T-helper 2 cell treated with Interferon-gamma antibody and Interleukin-4, amounts not matched to agents 100 ng/mL and 5 ng/mL, for 36 hours (primary cell): ENCODE data around the gene PARN. TPM values are rescaled to one million over a fixed set of nuclear protein-coding genes. Genes with fewer than 3 reads are reported as not detected.
"Not testable (repeated sequence)": the region's sequence is repeated elsewhere in the genome, so short reads cannot be mapped to it uniquely, and the experiment has no call there.

Experiments
- intact Hi-C: fragments of 100-400 bp; cut with micrococcal nuclease; formaldehyde crosslinking; loops from one replicate; pipeline ENCODE4 v1.15.1; 2023
- total RNA-seq: library from RNA; stranded (reverse); gene quantifications from 2 replicates; pipeline ENCODE4 v1.2.3, GENCODE V29; 2022

The PARN gene
- total RNA-seq, 1 donor from 2014 or later: 47.2 TPM

DNA sequence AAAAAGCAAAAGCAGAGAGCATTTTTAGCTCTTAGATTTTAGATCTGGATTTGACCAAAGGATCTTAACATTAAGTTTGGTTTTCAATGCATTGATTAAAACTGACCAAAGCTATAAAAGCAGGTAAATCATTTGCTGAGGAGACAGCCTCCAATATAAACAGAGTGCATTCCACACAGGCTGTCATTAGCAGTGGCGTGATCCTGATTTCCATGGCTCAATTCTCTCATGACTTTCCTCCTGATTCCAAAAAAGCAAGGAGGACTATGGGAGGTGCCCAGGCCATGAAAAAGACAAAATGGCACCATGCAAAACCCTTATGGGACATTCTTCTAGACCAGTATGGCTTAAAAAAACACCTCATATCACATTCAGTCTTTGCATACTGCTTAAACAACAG lies 53.5 kb downstream of the PARN start:
- intact Hi-C loops: no loop called here

DNA sequence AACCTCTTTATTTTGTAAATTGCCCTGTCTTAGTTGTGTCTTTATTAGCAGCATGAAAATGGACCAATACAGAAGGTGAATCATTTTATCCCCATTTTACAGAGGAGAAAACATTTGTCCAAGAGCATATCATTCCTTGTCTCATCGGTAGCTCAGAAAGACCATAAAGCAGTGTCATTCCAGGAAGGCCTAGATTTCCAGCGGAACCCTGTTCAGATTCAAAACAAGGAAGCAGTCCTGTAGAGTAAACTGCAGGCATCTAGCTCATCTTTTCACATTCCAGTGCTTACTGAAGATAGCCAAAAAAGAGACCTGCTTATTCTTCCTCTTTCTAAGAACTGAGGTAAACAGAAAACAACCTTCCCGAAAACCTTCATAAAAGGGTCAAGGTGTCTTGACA lies 54.0 kb downstream of the PARN start:
- intact Hi-C loops: no loop called here

DNA sequence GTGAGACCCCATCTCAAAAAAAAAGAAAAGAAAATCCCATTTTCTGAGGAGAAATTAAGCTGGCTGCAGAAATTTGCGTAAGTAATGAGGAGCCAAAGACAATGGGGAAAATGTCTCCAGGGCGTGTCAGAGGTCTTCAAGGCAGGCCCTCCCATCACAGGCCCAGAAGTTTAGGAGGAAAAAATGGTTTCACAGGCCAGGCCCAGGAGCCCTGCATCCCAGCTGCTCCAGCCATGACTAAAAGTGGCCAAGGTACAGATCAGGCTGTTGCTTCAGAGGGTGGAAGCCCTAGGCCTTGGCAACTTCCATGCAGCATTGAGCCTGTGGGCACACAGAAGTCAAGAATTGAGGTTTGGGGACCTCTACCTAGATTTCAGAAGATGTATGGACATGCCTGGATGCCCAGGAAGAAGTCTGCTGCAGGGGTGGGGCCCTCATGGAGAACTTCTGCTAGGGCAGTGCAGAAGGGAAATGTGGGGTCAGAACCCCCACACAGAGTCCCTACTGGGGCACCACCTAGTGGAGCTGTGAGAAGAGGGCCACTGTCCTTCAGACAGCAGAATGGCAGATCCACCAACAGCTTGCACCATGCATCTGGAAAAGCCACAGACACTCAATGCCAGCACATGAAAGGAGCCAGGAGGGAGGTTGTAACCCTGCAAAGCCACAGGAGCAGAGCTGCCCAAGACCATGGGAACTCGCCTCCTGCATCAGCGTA lies 55.2 kb downstream of the PARN start:
- intact Hi-C loops: not testable (repeated sequence)

DNA sequence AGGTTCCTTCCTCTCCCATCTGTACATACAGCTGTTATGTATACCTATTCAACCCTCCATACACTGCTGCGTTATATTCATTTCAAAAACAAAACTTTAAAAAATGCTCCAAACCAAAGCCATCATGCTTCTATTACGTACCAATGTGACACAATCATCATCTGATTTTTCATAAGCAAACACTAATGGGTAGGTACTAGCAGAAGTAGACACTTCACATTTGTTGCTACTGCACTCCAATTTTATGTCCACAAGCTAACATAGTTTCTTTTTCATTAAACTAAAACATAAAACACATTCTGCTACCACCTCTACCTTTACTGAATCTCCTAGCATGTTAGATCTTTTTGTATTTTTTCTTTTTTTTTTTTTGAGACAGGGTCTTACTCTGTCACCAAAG lies 57.5 kb downstream of the PARN start:
- intact Hi-C loops: no loop called here

DNA sequence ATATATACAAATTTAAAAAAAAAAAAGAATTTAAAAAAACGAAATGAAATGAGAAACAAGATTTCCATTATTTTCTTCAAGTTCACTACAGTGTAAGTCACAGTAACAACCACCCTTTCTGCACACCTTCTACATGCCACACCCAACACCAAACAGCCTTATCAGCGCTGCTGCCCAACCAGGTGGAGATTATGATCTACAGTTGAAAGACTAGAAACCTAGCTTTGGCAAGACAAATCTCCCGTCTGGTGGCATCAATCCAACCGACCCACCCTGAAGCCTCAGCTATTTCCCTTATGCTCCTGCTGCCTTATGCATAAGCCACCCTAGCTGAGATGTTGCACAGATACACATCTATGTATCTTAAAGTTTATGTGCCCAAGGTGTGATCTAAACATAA lies 60.8 kb downstream of the PARN start:
- intact Hi-C loops: no loop called here

DNA sequence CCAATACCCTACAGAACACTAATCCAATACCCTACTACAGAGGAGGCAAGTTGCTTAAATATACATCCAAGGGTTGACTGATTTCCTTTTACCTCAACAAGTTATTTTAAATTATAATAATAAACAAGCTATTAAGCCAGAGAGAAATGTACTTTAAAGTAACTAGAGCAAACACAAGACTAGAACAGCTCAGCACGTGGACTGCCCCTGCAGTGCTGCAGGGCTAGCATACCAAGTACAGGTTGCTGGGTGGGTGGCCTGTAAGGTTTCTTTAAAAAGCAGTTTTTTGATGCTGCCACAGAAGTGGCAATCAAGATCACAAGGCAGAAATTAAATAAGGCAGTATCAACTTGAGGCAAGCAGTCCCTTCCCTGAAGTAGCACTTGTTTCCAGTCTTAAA lies 63.5 kb downstream of the PARN start:
- intact Hi-C loops: no loop called here

DNA sequence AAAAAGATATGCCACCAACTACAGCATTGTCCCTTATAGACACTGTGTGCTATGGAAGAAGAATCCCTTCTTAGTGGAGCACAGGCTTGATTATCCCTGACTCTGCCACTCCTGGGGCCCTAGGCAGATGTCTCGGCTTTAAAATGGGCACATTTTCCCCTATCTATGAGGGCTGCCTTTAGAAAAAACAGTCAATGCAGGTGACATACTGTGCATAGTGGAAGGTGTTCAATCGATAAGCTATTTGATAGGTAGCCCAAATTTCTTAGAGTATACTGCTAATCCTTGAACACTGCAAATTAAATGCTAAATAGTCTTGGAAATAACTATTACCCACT lies 64.4 kb downstream of the PARN start:
- intact Hi-C loops: no loop called here

DNA sequence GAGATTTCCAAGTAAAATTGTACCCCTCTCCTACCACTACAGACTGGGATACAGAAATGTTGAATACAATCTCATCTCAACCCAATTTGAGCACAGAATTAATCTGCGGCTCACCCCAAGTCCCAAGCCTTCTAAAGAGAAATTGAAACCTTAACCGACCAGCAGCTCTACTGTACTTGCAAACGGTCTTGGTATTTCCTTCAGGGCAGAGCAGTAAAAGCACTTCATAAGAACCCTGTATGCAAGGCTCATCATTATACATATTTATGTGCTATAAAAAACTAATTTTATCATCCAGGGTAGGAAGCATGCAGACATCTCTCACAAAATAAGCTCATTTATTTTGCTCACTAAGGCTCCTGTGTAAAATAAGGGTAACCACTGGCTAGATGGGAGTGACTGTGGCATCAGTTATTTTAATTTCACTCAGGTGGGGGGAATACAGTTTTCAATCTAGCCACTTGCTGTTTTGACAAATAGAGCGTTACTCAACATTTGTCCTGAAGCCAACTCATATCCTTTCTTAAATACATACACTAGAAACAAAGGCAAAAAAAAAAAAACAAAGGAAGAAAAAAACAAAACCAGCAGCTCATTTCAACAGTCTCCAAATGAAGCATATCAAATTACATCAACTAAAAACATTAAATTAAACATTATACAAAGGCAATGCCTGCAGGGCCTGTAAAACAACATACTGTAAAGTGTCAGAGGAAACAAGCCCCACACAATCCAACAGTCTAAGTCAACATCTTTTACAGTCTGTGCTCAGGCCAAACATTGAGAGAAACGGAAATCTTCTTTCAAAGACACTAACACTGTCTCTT lies 65.0 kb downstream of the PARN start:
- intact Hi-C loops: no loop called here

DNA sequence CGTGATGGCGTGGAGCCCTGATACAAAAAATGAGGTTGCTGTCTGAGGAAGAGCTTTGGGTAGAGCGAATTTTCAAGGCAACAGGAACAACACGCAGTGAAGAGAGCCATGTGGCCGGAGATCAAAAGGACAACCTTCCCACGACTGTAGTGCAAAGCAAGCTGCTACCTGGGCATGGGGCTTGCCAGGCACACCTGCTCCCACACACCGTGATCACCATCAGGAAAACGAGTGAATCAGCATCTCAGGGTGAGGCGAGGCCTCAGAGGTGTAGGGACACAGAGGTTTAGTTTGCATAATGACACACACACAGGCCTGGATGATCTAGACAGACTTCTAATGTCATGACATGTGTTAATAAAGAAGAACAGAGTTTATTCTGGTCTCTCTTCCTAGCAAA lies 65.7 kb downstream of the PARN start:
- intact Hi-C loops: no loop called here

DNA sequence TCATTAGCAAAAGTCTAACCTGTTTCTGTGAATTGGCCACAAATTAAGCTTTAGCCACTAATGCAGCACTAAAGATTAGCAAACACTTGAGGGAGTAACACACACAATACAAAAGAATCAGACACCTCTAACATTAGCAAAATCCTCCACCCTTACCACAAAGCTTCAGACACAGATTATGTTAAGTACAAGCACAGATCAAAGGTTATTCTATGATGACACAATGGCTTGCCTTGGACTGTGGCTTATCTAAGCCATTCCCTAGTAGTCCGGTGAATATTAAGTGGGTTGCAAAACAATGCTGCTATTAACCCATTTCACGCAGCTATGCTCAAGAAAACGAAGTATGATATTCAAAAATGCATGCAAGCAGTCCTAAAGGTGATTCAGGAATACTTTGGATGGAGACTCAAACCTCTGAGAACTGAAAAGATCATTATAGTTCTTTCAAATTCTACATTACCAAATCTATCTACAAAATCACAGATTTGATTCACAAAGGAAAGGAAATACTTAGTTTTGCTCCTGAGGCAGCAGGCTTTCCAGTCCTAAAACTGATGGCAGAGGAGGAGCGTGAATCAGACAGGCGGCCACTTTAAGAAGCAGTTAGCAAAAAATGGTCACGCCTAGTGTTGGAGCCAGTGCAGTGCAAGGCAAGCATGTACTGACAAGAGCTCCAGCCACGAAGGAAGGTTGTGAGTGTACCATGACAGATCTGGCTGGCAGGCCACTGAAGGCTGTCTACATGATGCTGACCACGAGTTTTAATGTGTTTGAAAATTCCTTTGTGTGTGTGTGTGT lies 67.2 kb downstream of the PARN start:
- intact Hi-C loops: no loop called here

DNA sequence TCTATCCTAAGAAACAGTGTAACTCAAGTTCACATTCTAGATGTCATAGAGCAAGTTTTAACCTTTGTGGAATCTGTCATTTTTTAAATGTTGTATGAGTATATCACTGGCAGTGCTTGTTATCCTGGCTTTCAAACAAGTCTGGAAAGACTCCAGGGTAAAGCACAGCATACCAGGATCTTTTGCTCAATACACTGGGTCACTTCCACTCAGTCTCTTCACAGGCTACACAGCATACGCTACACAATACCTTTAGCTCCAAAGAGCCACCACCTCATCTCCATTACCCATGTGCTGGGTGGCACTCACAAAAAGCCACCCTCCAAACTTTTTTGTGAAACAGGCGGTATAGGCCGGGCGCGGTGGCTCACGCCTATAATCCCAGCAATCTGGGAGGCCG lies 69.5 kb downstream of the PARN start:
- intact Hi-C loops: no loop called here

DNA sequence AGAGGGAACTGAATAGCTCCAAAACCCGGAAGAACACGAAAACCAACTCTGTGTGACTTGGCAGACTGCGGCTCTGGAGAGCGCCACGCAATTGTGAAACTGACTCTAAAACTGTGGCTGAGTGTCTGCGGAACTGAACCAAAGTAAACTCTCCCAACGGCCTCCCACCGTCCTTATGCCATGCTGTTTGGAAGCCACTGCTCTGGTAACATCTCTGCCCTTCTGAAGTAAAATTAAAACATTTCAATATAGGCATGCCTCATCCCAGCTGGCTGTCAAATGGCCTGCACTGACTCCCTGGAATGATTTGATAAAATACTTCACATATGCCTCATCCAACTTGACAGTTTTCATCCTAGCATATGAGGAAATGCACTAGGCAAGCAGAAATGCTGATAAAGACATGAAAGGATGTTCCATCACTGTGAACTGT lies 70.2 kb downstream of the PARN start:
- intact Hi-C loops: no loop called here

DNA sequence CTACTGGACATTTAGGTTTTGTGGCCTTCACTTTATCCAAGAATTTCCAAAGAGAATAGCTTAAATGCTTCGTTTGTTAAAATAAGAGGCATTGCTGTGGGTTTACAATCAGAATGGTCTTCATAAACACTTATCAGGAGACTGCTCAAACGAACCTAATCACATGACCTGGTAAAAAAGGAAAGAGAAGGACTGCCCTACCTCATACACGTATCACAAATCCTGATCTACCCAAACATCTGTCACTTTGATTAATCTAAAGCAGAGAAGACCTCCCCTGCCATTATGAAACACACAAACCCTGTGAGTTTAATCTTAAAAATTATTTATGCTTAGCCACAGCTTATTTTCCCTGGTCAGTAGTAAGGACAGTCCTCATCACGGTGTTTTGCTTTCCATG lies 76.6 kb downstream of the PARN start:
- intact Hi-C loops: no loop called here

DNA sequence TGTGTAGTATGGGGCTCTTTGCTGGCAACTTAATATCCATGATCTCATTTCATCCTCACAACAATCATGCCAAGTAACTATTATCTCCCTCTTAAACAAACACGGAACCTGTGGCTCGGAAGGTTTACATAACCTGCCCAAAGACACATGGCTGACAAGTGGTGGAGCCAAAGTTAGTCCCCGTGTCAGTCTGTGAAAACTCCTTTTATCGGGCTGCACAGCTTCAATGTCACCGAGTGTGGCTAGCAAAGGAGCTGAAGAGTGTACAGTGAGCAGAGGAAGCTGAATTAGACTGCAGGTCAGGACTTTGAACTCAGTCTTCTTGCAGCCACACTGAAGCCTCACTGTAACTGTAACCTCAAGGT lies 80.3 kb downstream of the PARN start:
- intact Hi-C loops: no loop called here

DNA sequence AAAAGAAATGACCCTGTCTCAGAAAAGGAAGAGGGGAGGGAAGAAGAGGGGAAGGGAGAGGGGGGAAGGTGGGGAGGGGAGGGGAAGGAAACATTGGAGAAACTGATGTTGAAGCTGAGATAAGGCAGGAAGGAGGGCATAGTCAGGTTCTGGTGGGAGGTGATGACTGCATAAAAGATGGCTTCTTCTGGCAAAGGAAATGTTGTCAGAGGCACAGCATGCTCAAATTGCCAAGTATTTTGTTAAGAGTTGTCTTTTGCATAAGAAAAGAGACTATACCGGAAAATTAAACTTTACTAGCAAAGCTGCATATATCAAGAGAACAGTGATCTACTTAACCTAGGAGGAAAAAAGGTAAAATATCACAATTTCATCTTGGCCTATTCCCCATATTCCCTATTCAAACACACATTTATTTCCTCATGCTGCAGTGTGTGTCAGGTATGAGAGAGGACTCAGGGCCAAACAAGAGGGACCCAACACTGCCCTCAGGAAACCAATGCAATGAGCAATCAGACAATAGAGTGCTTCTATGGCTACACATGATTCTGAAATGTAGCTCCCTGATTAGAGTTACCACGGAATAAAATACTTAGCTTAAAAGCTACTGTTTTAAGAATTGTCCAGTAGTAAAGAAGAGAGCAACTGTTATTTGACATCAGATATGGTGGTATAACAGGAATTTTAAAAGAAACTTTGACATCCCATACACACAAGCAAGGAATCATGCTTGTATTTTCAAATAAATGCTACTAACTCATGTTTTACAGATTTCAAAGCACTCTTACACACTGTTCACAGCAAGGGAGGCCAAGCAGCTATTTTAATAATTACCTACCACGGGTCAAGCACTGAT lies 80.9 kb downstream of the PARN start:
- intact Hi-C loops: no loop called here

DNA sequence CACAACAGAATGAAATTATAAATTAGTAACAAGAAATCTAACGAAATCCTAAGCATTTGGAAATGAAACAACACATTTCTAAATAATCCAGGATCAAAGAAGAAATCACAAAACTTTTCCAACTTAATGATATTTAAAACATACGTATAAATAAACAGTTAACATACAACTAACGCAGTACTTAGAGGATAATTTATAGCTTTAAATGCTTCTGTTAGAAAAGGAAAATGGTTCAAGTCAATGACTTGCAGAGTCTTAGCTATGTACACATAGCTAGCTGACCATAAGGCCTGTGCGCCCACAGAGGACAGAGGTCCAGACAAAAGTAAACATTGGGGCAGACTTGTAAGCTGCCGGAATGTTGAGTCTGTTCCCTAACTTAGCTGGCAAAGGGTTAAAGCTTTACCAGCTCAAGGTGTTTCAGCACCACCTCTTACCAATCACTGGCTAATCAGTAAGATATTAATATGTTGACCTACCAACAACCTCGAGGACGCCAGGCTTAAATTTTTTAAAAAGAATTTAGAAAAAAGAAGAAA lies 84.6 kb downstream of the PARN start:
- intact Hi-C loops: no loop called here

DNA sequence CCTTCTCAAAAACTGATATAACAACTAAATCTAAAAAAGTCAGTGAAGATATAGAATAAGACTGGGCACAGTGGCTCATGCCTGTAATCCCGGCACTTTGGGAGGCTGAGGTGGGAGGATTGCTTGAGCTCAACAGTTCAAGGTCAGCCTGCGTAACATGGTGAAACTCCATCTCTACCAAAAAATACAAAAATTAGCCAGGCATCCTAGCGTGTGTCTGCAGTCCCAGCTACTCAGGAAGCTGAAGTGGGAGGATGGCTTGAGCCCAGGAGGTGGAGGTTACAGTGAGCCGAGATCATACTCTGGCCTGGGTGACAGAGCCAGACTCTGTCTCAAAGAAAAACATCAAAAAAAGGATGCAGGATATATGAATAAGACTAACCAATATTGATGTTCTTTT lies 85.2 kb downstream of the PARN start:
- intact Hi-C loops: not testable (repeated sequence)

DNA sequence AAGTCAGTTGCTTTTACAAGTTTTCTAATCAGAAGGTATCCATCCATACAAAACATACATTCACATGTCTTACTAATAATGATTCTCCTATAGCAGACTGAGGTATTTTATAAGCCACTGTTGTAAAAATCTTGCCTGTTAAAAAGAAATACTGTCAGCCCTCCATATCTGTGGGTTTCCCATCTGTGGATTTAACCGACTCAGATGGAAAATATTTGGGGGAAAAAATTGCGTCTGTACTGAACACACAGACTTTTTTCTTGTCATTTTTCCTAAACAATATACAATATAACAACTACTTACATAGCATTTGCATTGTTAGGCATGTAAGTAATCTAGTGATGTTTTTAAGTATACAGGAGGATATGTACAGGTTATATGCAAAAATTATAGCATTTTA lies 90.4 kb downstream of the PARN start:
- intact Hi-C loops: no loop called here

DNA sequence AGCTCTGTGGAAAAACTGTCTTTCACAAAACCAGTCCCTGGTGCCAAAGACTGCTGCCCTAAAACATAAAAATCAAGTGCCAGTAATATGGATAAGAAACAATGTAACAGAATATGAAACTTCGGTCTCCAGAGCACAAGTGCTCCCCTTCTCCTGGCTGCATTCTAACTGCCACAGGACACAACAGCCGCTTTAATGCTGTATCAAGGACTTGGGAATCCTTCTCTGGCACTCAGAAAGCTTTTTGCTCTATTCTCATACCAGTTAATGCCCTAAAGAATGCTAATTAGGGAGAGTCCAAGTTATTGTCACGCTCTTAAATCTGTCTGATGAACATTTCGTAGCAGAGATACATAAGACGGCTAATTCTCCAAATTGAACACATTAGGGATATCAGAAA lies 90.9 kb downstream of the PARN start:
- intact Hi-C loops: no loop called here

DNA sequence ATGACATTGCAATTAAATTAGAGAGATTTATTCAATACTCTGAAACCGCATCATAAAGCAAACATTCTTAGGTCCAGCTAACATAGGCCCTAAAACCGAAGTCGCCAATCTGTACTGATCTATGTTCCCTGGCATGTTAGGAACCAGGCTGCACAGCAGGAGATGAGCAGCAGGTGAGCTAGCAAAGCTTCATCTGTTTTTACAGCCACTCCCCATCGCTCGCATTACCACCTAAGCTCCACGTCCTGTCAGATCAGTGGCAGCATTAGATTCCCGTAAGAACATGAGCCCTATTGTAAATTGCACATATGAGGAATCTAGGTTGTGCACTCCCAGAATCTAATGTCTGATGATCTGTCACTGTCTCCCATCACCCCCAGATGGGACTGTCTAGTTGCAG lies 91.5 kb downstream of the PARN start:
- intact Hi-C loops: no loop called here

DNA sequence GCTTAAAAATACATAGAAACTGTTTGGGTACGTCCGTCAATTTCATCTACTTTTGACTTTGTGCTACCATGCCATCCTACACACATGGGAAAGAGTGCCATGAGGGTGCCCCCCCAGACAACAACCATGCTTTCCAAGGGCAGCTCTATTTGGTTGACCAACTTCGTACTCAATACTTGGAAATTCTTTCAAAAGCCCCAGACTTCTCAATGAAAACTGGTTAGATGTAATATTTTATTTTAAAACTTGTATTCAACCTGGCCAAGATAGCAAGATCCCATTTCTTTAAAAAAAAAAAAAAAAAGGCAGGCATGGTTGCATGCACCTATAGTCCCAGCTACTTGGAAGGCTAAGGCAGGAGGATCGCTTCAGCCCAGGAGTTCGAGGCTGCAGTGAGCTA lies 98.4 kb downstream of the PARN start:
- intact Hi-C loops: no loop called here
